HG02970 (cell line): ENCODE results near the gene PPP4C.
"Not testable (repeated sequence)": the region's sequence is repeated elsewhere in the genome, so short reads cannot be mapped to it uniquely, and the experiment has no call there.

Experiments used
- ATAC-seq: cut with Tn5 transposase; IDR thresholded peaks from one replicate; pipeline ENCODE4 v1.9.1; 2021; ENCODE audit warnings: mild to moderate bottlenecking, moderate library complexity, moderate number of reproducible peaks; ENCODE audit not compliant: unreplicated experiment, low FRiP score

The PPP4C gene

DNA sequence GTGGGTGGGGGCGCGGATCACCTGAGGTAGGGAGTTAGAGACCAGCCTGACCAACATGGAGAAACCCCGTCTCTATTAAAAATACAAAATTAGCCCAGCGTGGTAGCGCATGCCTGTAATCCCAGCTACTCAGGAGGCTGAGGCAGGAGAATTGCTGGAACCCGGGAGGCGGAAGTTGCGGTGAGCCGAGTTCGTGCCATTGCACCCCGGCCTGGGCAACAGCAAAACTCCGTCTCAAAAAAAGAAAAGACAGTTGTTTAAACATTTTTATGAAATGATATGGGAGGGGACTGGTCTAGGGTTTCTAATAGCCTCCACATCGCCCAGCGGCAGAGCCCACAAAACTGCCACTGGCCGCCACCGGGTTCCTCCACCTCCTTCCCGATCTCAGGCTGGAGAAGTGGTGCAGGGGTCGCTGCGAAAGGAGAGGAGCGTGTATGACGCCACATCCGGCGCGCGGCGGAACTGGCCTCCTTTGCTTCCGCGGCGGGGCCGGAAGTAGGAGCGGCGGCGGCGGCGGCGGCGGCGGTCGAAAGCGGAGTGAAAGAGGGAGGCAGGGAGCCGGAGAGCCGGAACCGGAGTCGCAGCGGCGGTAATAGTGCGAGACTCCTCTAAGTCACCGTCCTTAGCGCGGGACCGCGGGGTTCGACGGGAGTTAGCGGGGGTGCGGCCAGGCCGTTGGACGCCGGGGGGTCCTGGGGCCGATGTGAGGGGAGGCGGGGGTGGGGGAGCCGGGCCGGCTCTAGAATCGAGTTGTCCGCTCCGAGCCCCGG lies at the start of gene PPP4C:
Gene PPP4C (plus strand): TSS at position 492 of the 773 bp plus-strand sequence. CDS start 384 bp downstream, outside the sequence.
- ATAC-seq = peak; percentile 76

DNA sequence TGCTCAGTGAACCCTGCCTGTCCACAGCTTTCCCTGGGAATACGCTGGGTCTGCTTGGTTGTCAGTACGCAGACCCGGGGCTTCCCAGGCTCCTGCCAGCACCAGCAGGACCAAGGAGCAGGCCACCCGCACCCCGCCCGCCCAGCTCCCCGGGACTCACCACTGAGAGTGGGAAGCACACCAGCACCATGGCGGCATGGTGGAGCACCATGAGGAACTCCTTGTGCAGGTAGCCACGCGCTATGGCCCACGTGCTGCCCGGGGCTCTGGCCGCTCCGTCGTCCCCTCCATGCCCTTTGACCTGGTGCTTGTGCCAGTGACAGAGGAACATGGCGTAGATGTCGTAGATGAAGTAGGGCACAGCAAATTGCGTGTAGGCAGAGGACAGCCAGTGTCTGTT lies 49.3 kb upstream of the PPP4C start:
- ATAC-seq = no peak

DNA sequence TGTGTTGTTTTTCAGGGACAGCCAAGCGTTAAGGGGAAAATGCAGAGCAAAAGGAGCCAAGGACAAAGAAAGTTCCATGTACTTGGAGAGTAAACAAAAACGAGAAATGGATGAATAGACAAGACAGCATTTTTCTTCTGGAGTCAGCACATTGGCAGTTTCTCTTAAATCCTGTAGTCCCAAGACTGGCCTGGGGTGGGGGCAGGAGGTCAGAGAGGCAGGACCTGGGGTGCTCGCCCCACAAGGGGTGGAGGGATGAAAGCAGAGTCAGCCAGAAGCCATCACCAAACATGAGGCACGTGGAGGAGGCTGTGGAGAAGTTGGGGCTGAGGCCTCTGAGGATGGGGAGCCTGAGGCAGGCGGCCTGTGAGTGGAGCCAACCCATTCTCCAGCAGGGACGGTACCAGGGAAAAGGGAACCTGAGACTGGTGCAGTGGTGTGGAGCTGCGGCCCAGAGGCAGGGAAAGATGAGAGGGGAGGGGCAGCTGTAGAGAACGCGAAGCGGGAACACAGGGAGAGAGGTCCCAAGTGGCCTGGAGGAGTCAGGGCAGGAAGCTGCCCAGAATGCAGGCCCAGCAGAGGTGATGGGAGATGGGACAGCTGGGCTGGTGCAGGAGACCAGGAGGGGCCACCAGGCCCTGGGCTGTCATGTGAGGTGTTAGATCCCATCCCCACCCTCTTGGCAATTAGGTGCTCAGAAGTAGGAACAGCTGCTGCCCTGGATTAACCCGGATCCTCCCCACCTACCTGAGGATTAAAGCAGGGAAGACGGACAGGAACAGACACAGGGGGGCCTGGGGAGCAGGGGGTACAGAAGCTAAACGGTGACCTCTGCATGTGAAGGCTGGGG lies 48.0 kb upstream of the PPP4C start:
- ATAC-seq = no peak

DNA sequence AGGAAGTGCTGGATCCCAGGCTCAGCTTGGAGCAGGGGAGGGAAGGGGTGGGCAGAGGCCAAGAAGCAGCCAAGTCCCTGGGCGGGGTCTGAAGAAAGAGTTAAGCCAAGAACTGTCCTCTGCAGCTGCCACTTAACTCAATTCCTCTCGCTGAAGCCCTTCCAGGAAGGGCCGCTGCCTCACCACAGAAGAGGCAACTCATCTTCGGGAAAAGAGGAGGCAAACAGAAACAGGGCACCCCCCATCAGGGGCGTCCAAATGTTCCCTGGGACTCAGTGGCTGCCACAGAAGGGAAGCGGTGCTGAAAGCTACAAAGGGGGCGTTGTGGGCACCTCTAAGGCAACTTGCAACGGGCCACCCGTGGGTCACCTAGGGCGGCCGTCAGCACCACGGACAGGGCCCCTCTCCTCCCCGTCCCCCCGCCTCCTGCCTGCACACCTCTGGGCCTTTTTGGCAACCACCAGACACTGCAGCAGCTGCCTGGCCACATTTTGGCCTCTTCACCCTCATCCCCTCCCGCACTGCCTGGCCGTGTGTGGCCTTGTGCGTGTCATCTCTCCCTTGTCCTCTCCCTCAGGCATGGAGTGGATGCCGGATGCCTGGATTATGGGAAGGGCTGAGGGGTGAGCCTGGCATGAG lies 47.2 kb upstream of the PPP4C start:
- ATAC-seq = no peak

DNA sequence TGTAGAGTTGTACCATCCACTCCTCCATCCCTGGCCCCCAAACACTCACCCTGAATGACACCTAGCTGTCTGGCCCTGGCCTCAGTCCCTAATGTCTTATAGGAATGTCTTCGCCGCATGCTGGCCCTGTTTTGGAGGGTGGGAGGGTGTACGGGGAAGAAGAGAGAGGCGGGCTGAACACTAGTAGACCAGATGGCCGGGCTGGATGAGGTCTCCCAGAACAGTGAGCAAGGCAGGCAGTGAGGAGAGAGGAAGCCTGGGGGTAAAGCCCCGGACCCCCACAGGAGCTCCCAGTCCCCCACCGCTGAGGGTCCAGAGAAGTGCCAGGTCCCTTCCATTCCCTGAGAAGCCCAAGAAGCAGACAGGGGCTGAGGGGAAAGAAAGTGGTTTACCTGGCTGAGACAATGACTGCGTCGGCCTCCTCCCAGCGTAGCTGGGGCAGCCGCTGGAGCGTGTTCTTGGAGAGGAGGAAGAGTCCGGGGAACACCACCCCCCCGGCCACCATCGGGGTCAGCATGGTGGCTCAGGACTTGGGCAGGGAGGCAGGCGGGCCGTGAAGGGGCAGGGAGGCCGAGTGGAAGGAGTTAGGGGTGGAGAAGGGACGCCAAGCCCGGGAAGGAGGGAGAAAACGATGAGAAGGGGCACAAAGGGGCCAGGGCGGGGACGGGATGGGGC lies 45.6 kb upstream of the PPP4C start:
- ATAC-seq = no peak

DNA sequence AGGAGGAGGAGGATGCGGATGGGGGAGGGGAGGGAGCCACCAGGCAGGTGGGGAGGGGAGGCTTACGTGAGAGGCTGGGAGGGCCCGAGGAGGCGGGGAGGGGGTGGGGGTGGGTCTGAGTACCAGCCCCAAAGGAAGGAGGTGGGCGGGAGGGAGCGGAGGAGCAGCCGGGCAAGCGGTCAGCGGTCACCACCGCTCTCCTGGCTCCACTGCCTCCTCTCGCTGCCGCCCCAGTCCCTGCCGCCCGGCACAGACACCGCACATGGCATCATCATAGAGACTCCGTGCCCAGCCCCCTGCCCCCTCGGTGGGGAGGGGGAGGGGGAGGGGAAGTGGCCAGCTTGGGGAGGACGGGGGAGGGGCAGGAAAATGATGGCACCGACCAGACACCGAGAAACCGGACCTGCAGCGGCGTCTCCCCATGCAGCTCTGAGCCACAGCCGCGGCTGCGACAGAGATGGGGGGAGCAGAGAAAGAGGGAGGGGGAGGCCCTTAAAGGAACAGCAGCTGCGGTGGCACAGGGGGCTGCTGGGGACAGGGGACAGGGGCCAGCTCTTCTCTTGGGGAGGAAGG lies 44.9 kb upstream of the PPP4C start, which contains the start of gene TLCD3B:
Gene TLCD3B (minus strand): TSS at position 431 of the 573 bp plus-strand sequence. CDS start 744 bp downstream, outside the sequence.
- no peak for ATAC-seq

DNA sequence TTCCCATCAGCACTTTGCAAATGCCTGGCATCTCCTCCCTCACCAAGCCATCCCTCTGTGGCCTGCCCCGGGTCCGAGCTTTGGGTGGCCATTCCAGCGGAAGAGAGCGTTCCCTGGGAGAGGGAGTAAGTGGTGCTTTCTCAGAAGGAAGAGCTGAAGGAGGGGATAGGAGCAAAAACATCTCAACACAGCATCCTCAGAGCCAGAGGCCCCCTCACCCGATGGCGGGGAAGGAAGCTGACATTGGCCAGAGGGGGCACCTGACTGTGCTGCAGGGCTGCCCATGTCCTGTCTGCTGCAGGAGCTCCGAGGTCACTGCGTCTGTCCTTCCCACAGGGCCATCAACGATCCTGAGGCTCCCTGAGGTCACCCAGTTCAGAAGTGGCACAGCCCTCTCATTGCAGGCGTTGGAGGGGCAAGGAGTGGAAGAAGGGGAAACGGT lies 44.3 kb upstream of the PPP4C start:
- ATAC-seq = no peak

DNA sequence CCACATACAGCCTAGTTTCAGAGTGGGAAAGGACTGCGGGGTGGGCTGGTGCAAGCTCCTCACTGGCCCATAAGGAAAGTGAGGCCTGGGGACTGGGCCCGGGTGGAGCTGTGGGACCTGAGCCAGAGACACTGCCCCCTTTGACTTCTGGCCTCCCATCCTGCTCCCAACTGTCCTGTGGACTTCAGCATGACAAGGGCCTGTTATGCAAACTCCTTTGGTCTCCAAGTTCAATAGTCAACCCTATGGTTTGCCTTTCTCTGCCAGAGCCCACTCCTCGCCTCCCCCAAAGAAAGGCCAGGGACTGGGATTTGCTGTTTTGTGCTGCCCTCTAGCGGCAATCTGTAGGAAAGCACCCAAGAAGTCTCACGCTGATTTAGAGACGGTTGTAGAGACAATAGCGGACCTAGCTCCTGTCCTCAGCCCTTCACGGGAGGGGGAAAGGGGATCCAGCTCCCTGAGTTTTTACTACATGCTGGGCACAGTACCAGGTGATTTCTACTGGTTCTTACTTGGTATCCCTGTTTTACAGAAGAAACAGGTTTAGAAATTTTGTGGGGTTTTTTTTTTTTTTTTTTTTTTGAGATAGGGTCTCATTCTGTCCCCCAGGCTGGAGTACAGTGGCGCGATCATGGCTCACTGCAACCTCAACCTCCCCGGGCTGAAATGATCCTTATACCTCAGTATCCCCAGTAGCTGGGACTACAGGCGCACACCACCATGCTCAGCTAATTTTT lies 43.5 kb upstream of the PPP4C start:
- no peak for ATAC-seq

DNA sequence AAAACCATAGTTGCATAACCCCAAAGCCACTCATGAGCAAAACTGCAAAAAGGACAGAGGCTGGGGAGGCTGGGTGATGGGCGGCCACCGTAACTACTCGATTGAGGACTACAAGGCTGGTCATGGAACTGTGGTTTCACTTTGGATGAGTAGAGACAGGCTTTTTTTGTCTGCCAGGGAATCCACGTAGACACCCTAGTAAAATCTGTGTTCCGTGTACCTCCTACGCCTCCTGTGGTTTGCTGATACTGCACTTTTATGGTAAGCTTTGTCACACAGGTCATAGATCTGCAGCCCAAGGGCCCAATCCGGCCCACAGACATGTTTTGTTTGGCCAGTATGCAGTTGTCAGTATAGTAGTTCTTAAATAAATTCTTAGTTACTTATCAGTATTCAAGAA lies 42.5 kb upstream of the PPP4C start:
- ATAC-seq = no peak

DNA sequence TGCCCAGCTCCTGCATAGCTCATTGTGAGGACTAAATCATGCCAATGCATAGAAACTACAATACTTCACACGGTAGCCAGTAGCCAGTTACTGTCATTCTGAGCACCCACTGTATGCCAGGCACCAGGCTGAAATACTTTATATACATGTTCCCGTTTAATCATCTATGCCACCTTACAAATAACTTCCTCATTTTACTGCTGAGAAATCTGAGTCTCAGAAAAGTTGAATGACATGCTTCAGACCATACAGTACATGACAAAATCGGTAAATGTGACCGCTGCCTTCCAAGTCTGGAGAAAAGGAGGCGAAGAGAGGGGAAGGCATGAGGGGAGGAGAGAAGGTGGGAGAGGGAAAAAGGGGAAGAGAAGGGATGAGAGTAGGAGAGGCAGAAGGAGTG lies 35.6 kb upstream of the PPP4C start:
- no peak for ATAC-seq

DNA sequence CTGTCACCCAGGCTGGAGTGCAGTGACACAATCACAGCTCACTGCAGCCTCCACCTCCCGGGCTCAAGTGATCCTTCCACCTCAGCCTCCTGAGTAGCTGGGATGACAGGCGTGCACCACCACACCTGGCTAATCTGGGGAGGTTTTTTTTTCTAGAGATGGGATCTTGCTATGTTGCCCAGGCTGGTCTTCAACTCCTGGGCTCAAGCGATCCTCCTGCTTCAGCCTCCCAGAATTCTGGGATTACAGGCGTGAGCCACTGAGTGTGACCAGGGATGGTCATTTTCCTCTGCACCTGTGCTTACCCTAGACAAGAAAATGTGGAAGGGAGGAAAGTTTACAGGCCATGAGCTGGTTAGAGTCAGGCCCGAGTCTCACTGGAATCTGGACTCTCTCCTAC lies 35.1 kb upstream of the PPP4C start:
- ATAC-seq = not testable (repeated sequence)

DNA sequence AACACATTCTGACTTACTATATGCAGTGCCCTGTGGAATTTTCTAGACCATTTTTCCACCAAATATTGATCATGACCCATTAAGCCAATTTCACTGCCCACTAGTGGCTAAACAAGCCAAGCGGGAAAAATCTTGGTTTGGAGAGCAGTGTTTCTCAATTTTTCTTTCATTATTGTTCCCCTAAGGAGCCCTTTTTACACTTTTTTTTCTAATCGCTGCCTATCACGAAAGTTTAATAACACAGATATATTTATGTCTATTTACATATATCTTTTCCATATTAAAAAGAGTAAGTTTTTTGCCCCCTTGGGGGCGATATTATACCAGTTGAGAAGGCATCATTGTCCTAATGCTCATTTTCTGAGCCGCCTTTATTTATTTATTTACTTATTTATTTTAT lies 34.0 kb upstream of the PPP4C start:
- ATAC-seq = no peak

DNA sequence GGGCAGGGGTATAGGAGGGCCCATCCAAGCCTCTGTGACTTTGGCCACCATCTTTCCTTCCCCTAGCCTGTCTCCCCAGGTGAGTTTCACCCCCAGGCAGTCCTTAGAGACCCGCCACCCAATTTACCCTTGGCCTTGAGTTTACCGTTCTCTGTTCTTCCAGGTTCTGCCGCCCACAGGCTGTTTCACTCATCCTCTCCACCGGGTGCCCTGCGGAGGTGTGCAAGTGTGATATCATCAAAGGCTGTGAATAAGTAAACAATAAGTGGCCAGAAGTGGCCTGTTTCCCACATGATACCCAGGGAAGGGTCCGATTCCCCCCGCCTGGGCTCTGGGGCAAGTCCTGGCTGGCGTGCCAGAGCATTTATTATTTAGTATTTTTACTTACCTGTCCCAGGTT lies 29.6 kb upstream of the PPP4C start:
- no peak for ATAC-seq

DNA sequence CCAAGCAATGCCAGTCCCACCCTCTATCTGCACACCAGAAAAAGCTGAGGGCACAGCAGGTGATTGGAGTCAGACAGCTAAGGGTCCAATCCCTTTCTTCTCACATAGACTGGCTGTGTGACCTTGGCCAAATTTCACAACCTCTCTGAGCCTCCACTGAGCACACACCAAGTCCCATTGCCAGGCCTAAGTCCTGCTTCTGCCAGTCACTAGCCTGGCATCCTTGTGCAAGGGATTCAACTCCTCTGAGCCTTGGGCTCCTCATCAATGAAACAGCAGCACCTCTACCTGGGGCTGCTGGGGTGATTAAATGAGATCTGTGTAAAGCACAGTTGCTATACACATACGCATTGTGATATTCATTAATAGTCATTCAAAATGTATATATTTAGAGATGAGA lies 29.2 kb upstream of the PPP4C start:
- ATAC-seq = no peak

DNA sequence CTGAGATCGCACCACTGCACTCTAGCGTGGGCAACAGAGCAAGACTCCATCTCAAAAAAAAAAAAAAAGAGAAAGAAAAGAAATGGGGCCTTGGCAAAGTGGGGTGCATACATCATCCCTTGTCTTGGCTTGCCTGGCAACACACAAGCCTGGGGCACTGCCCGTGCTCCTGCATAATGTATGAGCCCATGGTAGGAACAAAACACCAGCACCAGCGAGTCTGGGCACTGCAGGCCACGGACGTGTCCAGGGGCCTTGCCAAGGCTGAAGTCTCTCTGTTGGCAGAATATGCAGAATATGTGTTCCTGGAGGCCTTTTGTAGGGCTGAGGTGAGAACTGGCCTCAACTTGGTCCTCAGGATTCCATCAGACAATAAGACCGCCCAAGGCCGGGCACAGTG lies 25.9 kb upstream of the PPP4C start:
- ATAC-seq = no peak

DNA sequence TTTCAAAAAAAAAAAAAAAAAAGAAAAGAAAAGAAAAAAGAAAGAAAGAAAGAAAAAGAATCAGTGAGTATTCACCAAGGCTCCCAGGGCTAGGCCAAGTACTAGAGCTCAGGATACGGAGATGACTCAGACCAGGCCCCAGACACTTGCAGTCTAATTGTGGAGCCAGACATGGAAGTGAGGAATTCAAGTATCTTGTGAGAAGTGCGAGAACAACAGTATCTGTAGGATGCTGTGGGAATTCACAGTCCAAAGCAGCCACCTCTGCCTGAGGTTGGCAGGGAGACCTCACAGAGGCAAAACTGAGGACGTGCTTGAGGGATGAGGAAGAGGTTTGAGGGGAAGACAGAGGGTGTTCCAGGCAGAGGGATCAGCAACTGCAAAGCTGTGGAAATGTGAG lies 24.3 kb upstream of the PPP4C start:
- ATAC-seq = no peak

DNA sequence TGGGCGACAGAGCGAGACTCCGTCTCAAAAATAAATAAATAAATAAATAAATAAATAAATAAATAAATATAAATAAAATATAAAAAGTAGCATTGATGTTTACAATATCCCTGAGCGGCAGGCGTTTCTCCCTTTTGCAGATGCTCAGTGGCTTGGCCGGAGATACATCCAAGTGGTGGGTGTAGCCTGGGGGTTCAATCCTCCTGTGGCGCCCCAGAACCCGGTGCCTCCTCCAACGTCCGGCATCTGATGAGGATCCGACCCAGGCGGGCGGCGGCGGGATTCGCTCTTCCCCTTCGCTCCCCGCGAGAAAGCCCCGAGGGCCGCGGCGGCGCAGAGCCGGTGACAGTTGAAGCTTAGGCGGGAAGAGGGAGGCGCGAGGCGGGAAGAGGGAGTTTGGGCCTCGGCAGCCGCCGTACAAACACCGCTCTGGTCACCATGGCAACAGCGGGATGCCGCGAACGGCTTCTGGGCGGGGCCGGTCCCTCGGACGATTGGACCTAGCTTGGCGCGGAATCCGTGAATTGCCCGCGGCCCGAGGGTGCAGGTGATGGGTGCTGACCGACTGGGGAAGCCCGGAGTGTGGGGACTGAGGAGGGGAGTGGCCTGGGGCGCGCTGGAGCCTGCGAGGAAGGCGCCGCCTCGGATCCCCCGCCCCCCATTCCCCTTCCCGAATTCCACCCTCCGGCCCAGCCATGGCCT lies 23.0 kb upstream of the PPP4C start:
- peak; percentile 64 for ATAC-seq

DNA sequence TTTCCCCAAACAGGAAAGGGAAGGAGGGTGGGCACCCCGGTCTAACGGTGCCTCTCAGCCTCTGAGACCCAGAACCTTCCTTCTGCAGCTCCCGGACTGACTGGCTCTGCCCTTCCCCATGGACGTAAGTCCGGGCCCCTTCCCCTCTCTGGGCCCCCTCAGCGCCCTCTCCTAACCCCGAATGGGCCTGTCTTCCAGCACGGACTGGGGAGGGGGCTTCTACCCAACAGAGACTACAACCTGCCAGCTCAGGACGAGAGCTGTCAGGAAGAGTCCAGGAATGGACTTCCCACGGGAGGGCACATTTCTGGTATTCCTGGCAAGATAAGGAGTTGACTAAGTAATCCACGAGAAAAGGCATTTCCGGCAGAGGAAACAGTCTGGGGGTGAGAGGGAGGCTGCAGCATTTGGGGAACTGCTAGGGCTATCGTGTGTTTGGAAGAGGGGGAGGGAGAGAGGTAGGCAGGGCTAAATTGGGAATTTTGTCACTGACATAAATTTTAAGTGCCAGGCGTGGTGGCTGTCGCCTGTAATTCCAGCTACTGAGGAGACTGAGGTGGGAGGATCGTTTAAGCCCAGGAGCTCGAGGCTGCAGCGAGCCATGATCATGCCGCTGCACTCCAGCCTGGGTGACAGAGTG lies 22.3 kb upstream of the PPP4C start:
- ATAC-seq = no peak
